ENCODE results near the gene SUPT6H. TPM values are rescaled to one million over a fixed set of nuclear protein-coding genes. Genes with fewer than 3 reads are reported as not detected.
A peak's percentile ranks its signal among the peaks of the same experiment; 100 is the strongest.

The SUPT6H gene
- 62.4 TPM for total RNA-seq
- long read RNA-seq, full-length matches to known transcripts, result 34 of 81 reads
- long read RNA-seq, partial matches to known transcripts, result 37 of 81 reads
- long read RNA-seq, other reads (novel, unspliced or antisense), result 10 of 81 reads

DNA sequence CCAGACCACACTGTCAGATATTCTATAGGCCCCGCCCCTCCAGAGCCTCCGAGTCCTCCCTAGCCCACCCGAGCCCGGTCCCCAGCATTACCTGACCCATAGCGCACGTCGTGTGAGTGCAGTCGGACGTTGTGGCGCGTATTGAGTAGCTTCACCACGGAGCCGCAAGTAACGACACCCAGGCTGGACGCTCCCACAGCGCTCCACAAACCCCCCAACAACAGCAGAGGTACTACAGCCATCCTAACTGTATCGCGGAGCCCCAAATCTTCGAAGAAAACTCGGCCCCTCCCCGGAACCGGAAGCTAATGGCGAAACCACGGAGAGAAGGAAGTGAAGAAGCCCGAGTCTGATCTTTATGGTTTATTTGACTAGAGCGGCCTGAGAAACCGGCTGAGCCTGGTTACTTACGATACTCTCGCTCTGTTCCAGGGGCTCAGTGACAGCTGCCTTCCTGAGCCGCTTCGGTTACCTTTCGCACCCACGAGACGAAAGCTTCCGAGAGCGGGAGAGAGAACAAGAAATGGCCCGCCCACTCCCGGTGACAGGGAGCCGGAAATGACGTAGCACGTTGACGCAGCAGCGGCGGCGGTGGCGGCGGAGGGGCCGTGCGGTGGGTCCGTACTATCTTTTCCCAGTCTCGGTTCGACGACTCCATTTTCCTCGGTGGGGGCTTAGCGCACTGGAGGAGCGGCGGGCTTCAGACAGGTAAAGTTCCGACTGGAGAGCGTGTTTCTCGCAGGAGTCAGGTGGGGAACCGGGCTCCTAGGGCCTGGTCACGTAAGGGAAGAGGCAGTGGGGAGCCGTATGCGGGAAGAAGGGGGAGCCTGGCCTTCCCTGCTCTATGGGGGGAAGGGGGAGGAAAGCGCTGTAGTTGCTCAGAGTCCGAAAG is at the start of gene SUPT6H, which contains the start of gene SDF2:
Gene SUPT6H (plus strand): TSS at position 571 of the 892 bp plus-strand sequence. CDS start 11,197 bp downstream, outside the sequence.
Gene SDF2 (minus strand): TSS at position 272 of the 892 bp plus-strand sequence. CDS start 30 bp downstream, at position 242.
- Histone ChIP-seq H3K27me3 (no peaks in the 10 kb centered on the region), H3K9me3 (no peaks in the 10 kb centered on the region), H3K27ac (peak within 1 kb of the TSS; percentile 98), H3K4me1 (peaks cover 36% of the 10 kb centered on the region), H3K36me3 (peaks cover 25% of the 10 kb centered on the region), H3K4me3 (peak within 1 kb of the TSS; percentile 88)
- ATAC-seq (peak; percentile 97), DNase-seq (peak; percentile 96)
- intact Hi-C loops (cut with DNase I), result no loop called here
- no peak for TF ChIP-seq CTCF (IDR thresholded peaks at IDR 0.05)

DNA sequence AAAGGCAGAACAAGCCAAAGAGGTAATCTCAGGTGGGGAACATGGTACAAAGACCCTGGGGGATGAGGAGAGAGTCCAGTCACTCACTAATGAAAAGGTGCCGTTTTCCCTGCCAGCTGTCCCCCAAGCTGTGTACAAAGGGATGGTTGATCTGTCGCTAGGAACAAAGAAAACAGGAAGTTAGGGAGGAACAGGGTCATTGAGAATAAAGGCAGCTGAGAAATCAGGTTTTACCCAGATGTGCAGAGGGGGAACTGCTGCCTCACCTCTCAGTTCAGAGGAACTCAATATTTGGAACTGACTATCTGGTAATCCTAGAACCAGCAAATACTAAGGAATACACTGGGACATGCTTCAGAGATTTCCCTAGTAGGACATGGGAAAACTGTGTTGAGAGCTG is 49.5 kb upstream of the SUPT6H start:
- intact Hi-C loops (cut with DNase I), result loop anchor here (5.0 kb wide), 1 partner anchor 115 kb away; no protein-coding TSS in a partner anchor
- peaks cover 43% of the 10 kb centered on the region for H3K36me3 ChIP-seq
- no peaks in the 10 kb centered on the region for H3K27me3 ChIP-seq
- no peak overlapping the region for H3K4me3 ChIP-seq
- H3K9me3 ChIP-seq, result no peaks in the 10 kb centered on the region
- ATAC-seq (no peak), DNase-seq (no peak)
- no peak overlapping the region for H3K27ac ChIP-seq
- no peak for TF ChIP-seq CTCF (IDR thresholded peaks at IDR 0.05)
- no peaks in the 10 kb centered on the region for H3K4me1 ChIP-seq

DNA sequence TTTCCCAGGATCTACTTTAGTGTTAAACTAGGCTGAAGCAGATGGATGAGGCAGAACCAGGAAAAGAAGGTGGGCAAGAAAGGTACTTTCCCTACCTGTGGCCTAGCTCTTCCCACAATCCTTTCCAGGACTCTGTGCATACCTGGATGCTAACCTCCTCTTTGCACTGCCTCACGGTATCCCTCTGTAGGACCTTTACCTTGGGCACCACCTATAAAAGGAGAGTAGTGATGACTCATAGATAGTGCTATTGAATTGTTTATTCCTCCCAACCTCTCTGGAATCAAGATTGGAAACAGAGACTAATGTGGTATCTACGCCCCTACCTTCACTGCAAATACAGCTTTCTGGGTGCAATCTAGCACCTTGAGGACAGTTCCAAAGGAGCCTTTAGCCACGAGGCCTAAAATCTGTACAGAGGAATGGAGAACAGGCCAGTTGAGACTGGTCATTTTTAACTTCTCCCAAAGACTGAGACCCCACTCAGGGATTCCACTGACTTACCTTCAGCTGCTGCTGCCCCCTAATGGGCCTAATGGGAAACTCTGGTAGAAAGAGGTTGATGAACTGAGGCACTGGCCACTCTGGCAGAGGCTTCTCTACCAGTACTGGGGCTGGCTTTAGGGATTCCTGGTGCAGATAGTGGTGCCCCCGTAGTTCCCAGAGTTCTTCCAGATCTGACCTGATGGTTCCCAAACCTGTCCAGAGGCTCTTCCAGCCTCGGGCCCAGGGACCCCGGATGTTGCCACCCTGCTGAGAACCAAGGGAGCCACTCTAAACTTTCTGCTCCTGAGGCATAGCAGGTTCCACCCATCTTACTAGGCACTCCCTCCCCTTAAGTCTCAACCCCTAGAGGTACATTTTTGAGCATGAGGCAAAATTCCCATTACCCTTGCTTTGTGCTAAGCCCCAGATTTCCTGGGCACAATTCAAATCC is 48.8 kb upstream of the SUPT6H start:
- TF ChIP-seq CTCF (IDR thresholded peaks at IDR 0.05), result peak; percentile 64
- ATAC-seq (peak; percentile 68), DNase-seq (no peak)
- H3K4me1 ChIP-seq, result no peaks in the 10 kb centered on the region
- peaks cover 50% of the 10 kb centered on the region for H3K36me3 ChIP-seq
- no peaks in the 10 kb centered on the region for H3K9me3 ChIP-seq
- H3K4me3 ChIP-seq, result no peak overlapping the region
- intact Hi-C loops (cut with DNase I), result loop anchor here (5.0 kb wide), 1 partner anchor 116 kb away; no protein-coding TSS in a partner anchor
- no peaks in the 10 kb centered on the region for H3K27me3 ChIP-seq
- no peak overlapping the region for H3K27ac ChIP-seq

GRCh38 chr17:28613931-28614381 is 48.0 kb upstream of the SUPT6H start, which contains the start of gene RSKR:
TSS of gene RSKR (minus strand) at chr17:28614185. CDS start at chr17:28614161, 24 bp downstream.
- no peak within 1 kb of the TSS for H3K27ac ChIP-seq
- H3K27me3 ChIP-seq, result no peaks in the 10 kb centered on the region
- no peaks in the 10 kb centered on the region for H3K4me1 ChIP-seq
- DNase-seq (no peak), ATAC-seq (no peak)
- no peaks in the 10 kb centered on the region for H3K9me3 ChIP-seq
- H3K4me3 ChIP-seq, result no peak within 1 kb of the TSS
- peaks cover 57% of the 10 kb centered on the region for H3K36me3 ChIP-seq
- intact Hi-C loops (cut with DNase I), result loop anchor here (5.0 kb wide), 1 partner anchor 117 kb away; no protein-coding TSS in a partner anchor
- no peak for TF ChIP-seq CTCF (IDR thresholded peaks at IDR 0.05)

All from upper lobe of right lung (tissue), 1 donor.